Stimulated activated CD8-positive, alpha-beta memory T cell treated with anti-CD3 and anti-CD28 coated beads, Interleukin-7, amount 100 ng/mL, for 24 hours (primary cell): ENCODE data around the gene PAN2.
A peak's percentile ranks its signal among the peaks of the same experiment; 100 is the strongest.
"Not testable (repeated sequence)": the region's sequence is repeated elsewhere in the genome, so short reads cannot be mapped to it uniquely, and the experiment has no call there.

Experiments used
- DNase-seq: peaks from one replicate; pipeline ENCODE4 v3.0.0-alpha.2; 2020; ENCODE audit warnings: low read depth

Gene PAN2

DNA sequence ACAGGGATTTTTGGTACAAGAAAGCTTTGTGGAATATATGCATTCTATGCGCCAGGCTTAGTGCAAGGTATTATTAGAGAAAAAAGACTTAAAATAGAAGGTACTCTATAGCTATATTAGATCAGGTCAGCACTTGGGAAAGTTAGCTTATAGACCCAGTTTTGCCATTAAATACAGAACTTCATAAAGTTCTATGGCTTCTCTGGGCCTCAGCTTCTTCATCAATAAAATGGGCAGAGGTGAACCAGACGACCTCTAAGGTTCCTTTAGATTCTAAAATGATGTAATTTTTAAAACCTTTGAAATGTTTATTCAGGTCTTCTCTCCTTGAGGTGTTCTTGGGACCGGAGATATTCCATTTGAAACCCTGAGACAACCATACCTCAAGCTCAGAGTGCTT is 25.1 kb downstream of the PAN2 start:
- DNase-seq = no peak

DNA sequence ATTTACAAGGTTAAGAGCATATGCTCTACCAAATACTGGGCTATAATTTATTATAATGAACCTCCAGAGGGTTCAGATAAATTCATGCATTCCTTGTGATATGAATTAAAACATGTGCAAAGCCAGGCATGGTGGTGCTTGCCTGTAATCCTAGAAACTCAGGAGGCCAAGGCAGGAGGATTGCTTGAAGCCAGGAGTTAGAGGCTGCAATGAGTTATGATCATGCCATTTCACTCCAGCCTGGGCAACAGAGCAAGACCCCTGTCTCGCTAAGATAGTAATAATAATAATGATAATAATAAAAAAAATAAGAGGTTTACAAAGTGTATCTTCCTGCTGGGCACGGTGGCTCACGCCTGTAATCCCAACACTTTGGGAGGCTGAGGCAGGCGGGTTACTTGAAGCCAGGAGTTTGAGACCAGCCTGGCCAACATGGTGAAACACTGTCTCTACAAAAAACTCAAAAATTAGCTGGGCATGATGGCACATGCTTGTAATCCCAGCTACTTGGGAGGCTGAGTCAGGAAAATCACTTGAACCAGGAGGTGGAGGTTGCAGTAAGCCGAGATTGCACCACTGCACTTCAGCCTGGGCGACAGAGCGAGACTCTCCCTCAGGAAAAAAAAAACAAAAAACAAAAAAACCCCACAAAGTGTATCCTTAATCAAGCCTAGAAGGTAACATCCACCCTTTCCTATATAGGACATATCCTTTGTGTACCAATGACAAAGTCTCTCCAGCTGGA is 26.4 kb downstream of the PAN2 start:
- DNase-seq = no peak

DNA sequence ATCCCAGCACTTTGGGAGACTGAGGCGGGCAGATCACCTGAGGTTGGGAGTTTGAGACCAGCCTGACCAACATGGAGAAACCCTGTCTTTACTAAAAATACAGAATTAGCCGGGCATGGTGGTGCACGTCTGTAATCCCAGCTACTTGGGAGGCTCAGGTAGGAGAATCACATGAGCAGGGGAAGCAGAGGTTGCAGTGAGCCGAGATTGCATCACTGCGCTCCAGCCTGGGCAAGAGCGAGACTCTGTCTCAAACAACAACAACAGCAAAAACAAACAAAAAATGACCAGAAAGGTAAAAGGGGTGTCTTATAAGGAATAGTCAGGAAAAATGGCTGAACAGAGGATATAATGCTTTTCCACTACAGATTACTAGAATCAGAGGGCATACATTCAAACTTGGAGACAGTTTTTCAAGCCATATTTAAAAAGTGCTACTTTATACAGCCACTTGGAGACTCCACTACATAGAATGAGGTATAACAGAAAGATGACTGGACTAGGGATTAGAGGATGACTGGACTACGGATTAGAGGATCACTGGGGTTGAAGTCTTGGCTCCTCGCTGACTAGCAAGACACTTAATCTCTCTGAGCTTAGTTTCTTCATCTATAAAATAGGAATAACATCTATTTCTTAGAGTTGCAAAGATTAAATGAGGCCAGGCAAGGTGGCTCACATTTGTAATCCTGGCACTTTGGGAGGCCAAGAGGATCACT is 28.8 kb downstream of the PAN2 start:
- no peak for DNase-seq

DNA sequence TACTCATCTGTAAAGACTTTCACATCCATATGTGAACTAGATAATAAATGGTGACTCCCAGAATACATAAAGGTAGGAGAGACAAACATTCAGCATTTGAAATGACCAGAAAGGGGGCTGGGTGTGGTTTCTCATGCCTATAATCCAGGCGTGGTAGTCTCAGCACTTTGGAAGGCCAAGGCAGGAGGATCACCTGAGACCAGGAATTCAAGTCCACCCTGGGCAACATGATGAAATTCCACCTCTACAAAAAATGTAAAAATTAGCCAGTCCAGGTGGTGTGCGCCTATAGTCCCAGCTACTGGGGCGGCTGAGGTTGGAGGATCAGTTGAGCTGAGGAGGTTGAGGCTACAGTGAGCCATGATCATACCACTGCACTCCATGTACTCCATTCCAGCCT is 29.5 kb downstream of the PAN2 start:
- no peak for DNase-seq

DNA sequence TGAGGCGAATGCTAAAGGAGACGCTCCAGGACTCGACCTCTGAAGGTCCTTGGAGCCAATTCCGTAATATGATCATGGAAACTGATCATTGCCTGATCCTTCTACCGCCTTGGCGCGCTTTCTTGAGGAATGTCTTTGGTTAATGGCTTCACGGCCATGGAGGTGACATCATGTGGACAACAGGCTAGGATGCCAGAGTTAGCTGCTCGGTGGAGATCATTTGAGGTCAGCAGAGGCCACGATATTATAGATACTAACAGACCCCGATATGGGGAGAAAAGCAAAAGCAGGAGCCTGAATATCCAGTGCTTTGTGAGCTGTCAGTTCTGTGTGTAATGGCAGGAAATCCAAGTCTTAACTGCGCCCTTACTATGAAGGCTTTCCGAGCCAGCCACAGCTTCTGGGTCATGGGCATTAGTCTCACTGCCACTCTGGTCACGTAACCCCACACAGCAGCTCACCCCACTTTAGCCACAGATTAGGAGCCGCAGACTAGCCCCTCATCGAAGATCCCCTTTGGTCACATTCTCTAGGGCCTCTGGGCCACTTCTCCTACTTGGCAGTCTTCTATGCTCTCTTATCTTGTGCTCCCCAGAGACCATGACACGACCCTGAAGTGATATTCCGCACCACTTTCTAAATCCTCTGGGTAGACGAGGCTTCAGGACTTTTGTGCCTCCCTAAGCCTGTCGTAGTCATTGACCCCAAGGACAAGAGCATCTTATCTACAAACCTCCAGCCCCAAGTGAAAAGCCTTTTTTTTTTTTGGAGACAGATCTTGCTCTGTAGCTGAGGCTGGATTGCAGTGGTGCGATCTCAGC is 32.9 kb downstream of the PAN2 start:
- DNase-seq = no peak

DNA sequence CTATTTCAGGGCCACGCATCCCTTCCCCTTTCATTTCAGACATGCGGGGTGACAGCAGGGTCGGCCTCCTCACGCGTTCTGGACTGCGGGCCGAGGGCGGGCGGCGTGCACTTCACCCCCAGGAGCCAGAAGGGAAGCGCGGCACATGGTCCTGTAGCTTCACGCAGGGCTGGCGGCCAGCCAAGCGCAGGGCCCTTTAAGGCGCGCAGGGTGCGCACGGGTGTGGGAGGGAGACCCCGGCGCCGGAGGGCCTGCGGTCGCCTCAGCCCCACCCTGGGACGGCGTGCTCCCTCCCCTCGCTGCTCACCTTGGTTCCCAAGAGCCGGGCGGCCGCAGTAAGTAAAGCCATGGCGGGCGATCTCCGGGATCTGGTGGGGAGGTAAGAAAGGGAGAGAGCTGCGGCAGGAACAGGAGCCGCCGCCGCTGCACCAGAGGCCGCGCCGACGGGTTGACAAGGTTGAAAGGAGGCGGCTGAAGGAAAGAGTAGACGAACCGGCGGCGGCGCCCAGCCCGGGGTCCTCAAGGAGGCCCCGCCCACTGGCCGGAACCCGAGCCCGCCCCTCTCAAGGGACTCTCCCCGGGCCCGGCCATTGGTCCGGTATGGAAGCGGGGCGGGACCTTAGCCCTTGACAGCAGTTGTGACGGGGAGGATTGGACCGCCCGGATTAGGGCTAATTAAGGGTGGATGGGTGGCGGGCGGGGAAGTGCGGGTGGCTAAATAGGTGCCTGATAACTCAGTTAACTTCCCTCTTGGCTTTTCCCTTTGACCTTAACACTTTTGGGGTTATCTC is 33.8 kb downstream of the PAN2 start, which contains the start of gene CS:
TSS of gene CS (minus strand) at position 478 of the 791 bp plus-strand sequence. CDS start at position 349, 129 bp downstream.
- peak; percentile 97 for DNase-seq

DNA sequence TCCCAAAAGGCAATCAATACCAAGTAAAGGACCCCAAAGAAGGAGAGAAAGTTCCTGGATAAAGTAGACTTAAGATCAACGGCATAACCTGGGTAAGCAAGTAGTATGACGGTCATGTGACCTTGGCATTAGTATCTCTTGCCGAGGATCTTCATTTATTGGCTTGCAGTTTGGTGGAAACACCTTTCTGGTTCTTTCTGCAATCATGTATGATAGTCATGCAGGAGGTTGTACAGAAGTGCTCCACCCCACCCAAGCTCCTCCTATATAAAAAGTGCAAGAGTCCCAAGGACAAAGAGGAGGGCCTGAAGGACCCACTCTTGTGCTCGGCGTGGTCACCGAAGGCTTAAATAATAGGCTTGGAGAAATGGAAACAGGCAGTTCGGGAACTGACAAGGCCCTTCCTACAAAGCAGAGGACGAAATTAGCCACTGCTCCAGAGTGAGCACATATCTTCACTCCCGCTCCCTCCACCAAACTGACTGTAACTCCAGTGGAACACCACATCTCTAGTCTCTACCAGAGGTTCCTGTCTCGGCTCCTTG is 34.4 kb downstream of the PAN2 start:
- no peak for DNase-seq

DNA sequence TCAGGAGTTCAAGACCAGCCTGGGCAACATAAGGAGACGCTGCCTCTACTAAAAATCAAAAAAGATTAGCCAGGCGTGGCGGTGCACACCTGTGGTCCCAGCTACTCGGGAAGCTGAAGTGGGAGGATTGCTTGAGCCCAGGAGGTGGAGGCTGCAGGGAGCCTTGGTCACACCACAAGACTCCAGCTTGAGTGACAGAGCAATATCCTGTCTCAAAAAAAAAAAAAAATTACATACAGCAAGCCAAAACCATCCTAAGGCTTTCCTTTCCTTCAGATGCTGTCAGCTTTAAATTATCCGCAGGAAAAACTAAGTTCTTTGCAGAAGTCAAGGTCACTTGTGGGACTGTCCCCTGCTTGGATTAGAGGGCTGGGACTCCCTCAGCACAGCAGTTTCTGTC is 35.0 kb downstream of the PAN2 start:
- DNase-seq = no peak

DNA sequence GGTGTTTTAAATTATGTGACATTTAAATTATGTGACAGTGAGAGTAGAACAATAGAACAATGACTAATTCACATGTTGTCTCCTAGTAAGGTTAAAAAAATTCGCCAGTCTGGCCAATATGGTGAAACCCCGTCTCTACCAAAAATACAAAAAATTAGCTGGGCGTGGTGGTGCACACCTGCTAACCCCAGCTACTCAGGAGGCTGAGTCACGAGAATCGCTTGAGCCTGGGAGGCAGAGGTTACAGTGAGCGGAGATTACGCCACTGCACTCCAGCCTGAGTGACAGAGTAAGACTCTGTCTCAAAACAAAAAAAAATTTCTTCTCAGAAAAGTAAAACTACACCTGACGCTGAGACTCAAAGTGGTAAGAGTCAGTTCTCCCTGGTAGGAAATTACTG is 36.4 kb downstream of the PAN2 start:
- no peak for DNase-seq

DNA sequence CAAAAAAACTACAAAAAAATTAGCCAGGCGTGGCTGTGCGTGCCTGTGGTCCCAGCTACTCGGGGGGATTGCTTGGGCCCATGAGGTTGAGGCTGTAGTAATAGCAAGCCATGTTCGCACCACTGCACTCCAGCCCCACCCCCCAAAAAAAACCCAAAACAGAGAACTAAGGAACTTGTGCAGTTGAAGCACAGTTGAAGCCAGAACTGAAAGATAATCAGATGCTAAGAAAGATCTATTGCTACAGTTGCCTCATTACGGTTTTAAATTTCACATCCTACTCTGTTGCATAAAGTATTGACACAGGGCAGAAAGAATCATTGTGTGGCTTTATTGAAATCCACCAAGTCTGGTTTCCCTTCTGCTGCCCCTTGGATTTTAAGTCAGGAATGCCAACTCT is 37.5 kb downstream of the PAN2 start:
- DNase-seq = no peak

DNA sequence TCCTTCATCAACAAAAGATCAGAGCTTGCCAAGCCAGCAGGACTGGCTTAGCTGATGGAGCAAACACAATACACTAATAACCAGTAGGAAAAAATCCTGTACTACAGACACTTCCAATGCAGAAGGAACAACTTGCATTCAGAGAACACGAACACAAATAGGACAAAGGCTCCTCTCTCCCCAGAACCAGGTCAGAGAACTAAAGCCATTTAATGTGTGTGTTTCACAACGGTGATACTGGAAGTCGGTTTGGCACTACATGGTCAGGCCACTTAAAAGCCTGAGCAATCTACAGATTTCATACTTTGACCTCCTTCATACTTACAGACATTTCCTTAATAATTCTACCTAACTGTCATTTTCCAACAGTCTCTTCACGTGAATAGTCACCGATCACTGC is 40.0 kb downstream of the PAN2 start:
- DNase-seq = no peak

DNA sequence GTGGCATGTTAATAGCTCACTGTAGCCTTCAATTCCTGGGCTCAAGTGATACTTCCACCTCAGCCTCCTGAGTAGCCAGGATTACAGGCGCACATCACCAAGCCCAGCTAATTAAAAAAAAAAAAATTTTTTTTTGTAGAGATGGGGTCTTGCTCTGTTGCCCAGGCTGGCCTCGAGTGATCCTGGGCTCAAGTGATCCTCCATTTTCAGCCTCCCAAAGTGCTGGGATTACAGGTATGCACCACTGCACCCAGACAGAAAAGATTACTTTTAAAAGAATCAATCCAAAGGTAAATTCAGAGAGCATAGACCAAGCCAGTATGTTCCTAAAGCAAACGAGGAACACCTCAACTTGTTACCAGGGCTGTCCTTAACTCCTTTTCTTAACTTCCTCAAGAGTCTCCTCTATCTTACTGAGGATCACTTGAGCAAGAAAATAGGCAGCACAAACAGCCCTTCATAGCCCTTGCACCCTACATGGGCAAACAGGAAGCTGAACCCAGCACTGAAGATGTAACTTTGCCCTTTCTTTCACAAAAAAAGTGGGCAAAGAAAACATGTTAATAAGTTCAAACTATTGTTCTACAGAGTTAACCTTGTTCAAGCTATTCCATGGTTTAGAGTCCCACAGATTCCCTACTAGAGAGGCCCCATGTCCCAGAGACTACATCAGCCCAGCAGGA is 45.0 kb downstream of the PAN2 start:
- no peak for DNase-seq

DNA sequence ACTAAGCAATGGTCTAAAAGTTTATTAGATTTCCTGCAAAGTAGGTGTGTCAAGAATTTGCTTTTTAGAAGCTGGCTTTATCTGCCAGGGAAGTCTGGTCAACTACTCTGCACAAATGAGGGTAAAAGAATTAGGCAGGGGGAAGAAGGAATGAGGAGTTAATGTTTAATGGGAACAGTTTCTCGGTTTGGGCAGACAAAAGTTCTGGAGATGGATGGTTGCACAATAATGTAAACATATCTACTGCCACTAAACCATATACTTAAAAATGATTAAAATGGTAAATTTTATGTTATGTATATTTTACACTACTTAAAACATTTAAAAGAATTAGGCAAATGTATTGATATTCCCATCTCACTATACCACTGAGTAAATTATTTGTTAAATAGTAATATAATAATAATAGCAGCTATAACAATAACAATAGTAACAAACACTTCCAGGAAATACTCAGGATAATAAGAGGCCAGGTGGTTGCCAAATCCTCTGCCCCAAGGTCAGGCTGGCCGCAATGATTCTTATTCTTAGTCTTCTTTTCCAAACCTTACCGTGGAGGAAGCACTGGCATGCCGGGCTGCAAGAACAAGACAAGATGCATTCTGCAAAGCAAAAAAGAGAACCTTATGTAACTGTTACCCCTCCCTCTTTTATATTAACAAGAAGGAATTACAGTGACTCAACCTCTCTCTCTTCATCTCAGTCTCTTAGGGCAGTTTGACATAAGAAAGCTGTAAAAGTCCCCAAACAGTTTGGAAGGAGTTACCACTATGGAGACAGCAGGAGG is 47.6 kb downstream of the PAN2 start:
- DNase-seq = no peak

DNA sequence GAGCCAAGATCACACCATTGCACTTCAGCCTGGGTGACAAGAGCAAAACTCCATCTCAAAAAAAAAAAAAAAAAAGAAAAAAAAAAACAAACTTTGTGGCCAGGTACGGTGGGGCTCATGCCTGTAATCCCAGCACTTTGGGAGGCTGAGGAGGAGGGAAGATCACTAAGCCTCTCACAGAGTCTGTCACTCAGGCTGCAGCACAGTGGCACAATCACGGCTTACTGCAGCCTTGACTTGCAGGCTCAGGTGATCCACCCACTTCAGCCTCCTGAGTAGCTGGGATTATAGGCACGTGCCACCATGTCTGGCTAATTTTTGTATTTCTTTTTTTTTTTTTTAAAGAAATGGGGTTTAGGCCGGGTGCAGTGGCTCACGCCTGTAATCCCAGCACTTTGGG is 49.5 kb downstream of the PAN2 start:
- DNase-seq = not testable (repeated sequence)

DNA sequence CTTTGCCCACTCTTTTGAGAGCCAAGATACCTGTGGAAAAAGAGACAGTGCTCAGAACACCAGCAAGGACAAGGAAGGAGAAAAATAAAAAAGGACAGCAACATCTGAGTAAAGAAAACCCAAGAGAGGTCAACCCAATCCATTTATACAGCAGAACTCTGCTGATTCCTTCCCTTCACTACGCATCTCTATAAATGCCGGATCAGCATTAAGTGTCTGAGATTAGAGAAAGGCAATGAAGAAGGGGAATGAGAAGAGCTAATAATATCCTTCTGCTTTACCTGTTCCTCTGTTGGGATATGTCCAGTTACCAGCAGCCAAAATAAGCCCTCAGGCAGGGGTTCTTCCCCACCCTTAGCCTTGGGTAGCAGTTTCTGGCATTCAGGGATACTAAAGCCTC is 51.2 kb downstream of the PAN2 start:
- no peak for DNase-seq

DNA sequence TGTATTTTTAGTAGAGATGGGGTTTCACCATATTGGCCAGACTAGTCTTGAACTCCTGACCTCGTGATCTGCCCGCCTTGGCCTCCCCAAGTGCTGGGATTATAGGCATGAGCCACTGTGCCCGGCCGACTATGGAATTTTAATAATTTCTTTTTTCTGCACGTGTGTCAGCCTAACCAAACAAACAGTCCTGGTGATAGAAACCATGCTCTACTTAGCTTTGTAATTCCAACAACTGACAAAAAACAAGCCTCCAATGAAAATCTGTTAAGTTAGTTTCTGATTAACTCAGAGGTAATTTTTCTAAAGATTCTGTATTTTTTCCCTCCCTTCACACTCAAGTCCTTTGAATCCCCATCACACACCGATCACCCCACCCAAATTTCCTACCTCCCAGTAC is 51.8 kb downstream of the PAN2 start:
- DNase-seq = no peak

DNA sequence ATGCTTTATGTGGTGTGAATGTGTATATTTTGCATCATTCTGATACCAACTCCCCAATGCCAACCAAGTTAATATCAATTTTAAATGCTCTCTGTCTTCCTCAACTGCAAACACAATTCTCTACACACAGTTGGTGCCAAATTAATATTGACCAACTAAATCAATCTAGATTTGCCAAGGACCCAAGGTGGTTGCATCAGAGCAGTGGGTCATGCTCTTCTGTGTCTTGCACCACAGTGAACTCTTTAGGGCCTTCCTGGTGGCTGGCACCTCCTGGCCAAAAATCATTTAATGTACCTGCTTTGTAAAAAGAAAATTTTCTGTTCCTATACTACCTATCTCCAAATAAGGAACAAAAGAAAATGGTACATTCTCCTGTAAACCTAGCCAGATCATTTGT is 53.0 kb downstream of the PAN2 start:
- no peak for DNase-seq

DNA sequence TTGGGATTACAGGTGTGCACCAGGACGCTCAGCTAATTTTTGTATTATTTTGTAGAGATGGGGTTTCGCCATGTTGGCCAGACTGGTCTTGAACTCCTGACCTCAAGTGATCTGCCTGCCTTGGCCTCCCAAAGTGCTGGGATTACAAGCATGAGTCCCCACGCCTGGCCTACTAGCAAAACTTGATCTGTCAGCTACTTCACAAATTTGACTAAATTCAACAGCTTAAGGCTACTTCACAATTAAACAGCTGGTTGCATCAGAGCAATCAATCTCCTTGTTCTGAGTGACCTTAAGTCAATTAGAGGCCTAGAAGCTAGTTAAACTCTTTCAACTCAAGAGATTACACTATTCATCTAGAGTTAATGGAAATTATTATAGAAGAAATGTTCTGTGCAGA is 54.9 kb downstream of the PAN2 start:
- no peak for DNase-seq

DNA sequence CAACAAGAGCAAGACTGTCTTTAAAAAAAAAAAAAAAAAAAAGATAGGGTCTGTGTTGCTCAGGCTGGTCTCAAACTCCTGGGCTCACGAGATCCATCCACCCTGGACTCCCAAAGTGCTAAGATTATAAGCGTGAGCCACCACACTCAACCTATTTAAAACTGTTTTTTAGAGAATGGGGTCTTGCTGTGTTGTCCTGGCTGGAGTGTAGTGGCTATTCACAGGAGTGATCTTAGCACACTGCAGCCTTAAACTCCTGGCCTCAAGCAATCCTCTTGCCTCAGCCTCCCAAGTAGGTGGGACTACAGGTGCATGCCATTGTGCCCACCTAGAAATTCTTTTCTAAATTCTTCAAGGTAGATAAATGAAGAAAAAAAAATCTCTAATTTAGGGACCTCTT is 59.5 kb downstream of the PAN2 start:
- no peak for DNase-seq

DNA sequence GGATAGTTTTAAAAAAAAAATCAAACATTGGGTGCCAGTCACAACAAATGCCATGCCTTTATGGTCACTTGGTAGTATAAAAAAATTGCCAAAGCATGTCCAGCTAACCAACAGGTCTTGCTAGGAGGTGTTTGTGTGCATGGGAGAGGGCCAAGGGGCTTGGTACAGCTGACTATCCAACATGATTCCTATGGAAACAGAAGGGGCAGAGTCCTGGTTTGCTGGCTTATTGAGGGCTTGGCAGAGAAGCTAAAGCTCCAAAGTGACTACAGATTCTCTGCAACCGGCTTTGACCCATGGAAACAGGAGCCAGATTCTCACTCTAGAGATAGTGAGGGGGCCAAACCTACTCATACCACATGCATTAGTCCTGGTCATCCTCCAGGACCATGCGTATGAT is 61.3 kb downstream of the PAN2 start:
- DNase-seq = not testable (repeated sequence)
